Measurements from ENCODE around the gene GDF7.

The GDF7 gene

GRCh38 chr2:20629581-20630171, 37.3 kb upstream of the GDF7 start:
- peak; percentile 25 for DNase-seq

GRCh38 chr2:20630967-20631366, 36.0 kb upstream of the GDF7 start:
- DNase-seq: no peak

GRCh38 chr2:20631617-20632307, 35.2 kb upstream of the GDF7 start:
- DNase-seq: no peak

- DNase-seq: no peak
Observed at GRCh38 chr2:20632446-20632990, 34.4 kb upstream of the GDF7 start.

- DNase-seq: no peak
Observed at GRCh38 chr2:20633001-20633400, 33.9 kb upstream of the GDF7 start.

GRCh38 chr2:20633794-20634506, 33.0 kb upstream of the GDF7 start:
- no peak for DNase-seq

GRCh38 chr2:20634507-20635112, 32.3 kb upstream of the GDF7 start:
- peak; percentile 76 for DNase-seq

- no peak for DNase-seq
Observed at GRCh38 chr2:20635113-20635510, 31.8 kb upstream of the GDF7 start.

- DNase-seq: peak; percentile 83
Observed at GRCh38 chr2:20635675-20636584, 31.0 kb upstream of the GDF7 start.

- no peak for DNase-seq
Observed at GRCh38 chr2:20637147-20637546, 29.8 kb upstream of the GDF7 start.

GRCh38 chr2:20638014-20638413, 28.9 kb upstream of the GDF7 start:
- no peak for DNase-seq

GRCh38 chr2:20638646-20639430, 28.1 kb upstream of the GDF7 start:
- DNase-seq: no peak

- DNase-seq: no peak
Observed at GRCh38 chr2:20640411-20641122, 26.4 kb upstream of the GDF7 start.

GRCh38 chr2:20641123-20641985, 25.6 kb upstream of the GDF7 start:
- DNase-seq: peak; percentile 23

- peak; percentile 58 for DNase-seq
Observed at GRCh38 chr2:20642055-20642971, 24.6 kb upstream of the GDF7 start.

- DNase-seq: no peak
Observed at GRCh38 chr2:20643060-20643459, 23.9 kb upstream of the GDF7 start.

- DNase-seq: no peak
Observed at GRCh38 chr2:20643826-20644225, 23.1 kb upstream of the GDF7 start.

- DNase-seq: no peak
Observed at GRCh38 chr2:20645301-20645701, 21.6 kb upstream of the GDF7 start.

GRCh38 chr2:20645761-20646160, 21.2 kb upstream of the GDF7 start:
- DNase-seq: no peak
